NCI-H1105 (cell line): Measurements from ENCODE around the gene TDRKH.
A peak's percentile ranks its signal among the peaks of the same experiment; 100 is the strongest.
"Not testable (repeated sequence)": the region's sequence is repeated elsewhere in the genome, so short reads cannot be mapped to it uniquely, and the experiment has no call there.

Experiments used
- DNase-seq: peaks from one replicate; lab custom pipeline; 2025; lab: John Stamatoyannopoulos, UW

The TDRKH gene

DNA sequence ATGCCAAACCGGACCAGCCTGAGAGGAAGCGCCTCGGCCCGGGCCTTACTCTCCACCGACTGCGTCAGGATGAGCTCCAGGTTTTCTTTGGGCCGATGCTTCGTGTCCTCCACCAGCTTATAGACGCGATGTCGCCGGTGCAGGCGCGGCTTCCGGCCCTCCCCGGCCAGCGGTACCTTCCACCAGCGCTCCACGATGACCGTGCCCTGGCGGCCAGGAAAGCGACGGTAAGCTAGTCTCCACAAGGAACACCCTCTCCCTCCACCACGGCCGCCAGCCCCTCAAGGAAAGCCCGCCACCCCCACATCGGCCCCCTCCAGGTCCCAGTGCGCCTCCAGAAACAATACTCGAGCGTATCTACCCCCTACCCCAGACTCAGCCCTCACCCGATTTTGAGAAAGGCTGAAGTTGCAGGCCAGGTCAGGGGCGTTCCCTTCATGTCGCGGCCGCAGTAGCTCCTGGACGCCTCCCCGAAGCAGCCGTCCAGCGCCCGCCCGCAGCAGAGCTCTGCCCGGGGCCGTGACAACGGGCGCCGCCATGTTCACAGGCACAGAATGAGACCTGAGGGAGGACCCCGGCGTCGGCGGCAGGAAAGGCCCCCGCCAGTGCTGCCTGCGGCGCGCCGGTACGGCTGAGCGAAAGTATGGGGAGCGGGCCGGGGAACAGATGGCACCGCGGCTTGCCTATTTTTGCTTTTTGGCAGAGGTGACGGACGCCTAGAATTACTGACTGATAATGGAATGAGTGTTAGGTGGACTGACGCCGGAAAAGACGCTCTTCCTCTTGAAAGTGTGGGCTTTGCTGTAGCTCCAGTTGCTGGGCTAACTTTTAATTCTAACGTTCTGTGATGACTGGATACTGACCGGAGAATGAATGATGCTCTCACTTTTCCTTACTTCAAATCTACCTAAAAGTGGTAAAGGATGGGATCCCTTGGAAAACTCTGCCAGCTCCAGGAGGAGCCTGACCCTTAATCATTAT is 27.1 kb downstream of the TDRKH start, which contains the start of gene MRPL9:
TSS of gene MRPL9 (minus strand) at position 556 of the 981 bp plus-strand sequence. CDS start at position 539, 17 bp downstream.
- DNase-seq: peak; percentile 77

DNA sequence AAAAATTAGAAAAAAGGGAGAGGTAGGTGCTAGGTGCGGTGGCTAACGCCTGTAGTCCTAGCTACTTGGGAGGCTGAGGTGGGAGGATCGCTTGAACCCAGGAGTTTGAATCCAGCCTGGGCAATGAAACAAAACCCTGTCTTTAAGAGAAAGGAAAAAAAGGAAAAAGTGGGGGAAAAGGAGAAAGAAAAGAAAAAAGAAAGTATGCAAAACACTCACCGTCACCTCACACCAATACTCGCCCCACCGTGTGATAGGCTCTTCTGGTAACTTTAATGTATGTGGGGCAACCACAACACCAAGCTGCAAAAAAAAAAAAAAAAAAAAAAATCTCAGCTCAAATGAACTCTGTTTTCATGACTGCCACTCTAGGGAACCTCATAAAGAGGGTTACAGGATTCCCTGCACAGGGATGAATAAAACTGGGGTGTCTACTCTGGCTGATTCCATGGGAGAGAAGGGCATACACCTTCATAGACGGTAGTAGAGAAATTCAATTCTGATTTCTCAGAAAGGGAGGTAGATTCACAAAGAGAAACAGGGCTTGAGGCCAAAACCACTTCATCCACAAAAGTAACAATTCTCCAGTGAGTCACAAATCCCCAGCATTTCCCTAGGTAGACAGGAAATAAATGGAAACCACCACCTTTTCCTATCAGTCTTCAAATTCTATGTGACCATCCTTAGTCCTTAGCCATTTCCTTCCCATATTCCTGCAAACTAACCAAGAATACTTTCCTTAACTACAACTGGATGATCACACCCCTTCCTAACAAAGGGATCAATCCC is 29.5 kb downstream of the TDRKH start:
- DNase-seq: no peak

DNA sequence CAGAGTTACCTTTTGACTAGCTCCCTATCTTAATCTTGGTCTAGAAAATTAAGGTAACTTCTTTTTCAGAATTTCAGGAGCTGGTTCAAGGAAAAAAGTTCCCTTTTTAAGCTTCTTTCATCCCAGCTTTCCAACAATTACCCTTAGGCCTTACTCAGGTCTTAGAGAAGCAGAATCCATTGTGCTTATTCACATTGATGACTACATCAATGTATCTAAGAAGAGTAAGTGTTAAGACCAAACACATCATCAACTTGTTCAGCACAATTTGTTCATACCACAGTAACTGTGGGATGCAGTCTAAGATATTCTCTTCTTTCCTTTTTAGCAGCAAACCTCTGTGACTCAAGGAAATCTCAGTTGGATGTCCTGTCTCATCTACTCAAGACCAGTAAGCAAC is 31.1 kb downstream of the TDRKH start:
- no peak for DNase-seq

DNA sequence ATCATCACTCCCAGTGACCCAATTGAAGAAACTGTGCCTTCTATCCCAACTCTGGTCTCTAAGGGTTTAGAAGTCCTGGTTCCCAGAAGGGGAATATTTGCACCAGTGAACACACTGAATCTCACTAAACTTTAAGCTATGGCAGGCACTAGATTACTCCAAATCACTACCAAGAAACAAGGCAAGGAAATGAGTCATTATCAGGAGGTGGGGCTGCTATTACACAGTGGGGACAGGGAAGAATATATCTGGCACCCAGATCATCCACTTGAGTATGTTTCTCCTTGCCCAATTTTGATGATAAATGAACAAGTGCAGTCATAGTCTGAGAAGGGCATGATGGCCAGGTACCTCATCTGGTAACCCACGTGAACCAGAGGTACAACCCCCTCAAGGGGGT is 34.0 kb downstream of the TDRKH start:
- DNase-seq: no peak

DNA sequence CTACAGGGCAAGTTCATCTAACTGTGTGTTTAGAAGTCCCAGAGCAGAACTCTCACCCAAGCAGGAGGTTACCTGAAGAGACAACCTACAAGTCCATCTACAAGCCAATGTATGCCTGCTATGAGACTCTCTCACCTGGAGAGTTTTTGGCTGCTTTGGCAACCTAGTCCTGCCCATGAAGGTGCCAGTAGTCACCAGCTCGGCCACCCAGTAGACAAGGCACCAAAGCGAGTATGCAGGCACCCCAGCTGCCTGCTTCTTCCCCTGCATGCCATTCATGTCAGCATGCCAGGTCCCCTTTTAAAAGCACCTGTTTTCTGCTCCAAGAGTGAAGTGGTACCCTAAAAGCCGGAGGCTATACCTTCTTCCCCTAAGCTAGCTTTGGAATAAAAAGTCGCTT is 48.8 kb downstream of the TDRKH start:
- no peak for DNase-seq

DNA sequence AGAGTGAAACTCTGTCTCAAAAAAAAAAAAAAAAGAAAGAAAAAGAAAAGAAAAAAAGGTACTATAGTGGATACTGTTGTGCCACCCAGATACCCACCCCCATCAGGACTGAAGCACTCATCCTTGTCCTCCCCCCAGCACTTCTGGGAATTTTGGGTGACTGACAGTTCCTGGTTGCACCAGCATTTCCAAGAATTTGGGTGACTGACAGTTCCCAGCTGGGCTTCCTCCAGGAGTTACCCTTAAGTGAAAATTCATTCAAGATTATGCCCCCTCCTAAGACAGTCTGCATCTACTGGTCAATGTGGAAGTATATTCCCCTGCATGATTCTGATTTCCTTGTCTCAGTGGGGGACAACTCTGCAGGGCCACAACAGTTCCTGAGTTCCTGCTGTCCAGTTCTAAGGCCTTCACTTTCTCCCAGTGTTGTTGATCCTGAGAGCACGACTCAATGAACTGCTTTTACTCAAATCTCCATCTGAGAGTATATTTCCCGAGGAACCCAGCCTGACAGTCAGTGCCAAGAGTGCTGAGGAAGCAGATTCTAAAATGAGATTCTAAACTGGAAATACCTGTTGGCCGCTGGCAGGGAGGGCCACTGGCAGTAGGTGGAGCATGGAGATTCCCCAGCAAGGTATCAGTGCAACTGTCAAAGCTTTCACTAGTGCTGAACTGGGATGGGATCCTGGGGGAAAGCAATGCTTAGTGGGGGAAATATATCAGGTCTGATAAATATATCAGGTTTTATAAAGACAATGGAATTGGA is 50.5 kb downstream of the TDRKH start:
- no peak for DNase-seq

DNA sequence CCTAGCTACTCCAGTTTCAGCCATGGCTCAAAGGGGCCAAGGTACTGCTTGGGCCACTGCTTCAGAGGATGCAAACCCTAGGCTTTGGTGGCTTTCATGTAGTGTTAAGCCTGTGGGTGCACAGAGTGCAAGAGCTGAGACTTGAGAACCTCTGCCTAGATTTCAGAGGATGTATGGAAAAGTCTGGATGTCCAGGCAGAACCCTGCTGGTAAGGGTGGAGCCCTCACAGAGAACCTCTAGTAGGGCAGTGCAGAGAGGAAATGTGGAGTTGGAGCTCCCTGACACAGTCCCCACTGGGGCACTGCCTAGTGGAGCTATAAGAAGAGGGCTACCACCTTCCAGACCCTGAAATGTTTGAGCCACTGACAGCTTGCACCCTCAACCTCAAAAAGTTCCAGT is 52.8 kb downstream of the TDRKH start:
- DNase-seq: no peak

DNA sequence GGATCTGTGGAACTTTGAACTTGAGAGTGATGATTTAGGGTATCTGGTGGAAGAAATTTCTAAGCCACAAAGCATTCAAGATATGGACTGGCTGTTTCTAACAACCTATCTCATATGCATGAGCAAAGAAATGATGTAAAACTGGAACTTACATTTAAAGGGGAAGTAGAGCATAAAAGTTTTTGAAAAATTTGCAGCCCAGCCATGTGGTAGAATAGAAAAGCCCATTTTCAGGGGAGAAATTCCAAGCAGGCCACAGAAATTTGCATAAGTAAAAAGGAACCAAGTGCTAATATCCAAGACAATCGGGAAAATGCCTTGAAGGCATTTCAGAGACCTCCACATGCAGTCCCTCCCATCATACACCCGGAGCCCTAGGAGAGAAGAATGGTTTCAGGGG is 53.3 kb downstream of the TDRKH start:
- DNase-seq: no peak

DNA sequence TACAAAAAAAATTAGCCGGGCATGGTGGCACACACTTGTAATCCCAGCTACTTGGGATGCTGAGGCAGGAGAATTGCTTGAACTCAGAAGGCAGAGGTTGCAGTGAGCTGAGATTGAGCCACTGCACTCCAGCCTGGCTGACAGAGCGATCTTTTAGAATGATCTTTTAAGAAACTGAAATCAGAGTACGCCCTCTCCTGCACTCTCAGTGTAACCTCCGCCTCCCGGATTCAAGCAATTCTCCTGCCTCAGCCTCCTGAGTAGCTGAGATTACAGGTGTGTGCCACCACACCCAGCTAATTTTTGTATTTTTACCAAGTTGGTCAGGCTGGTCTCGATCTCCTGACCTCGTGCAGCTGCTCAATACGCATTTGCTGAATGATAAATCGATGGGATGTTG is 56.3 kb downstream of the TDRKH start:
- not testable (repeated sequence) for DNase-seq

DNA sequence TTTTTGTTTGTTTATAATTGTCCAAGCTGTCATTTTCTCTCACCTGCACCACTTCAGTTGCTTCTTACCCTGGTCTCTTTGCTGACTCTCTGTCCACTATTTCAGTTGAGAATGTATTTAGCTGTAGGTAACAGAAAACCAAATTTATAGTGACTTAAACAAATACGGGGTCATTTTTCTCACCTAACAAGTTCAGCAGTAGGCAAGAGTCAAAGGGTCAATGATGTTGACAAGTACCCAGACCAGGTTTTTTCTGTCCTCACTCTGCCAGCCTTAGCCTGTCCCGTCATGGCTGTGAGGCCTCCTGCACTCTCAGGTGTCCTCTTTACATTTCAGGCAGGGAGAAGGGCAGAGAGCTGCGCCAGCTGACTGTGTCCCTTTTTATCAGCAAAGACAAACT is 57.2 kb downstream of the TDRKH start:
- DNase-seq: no peak

DNA sequence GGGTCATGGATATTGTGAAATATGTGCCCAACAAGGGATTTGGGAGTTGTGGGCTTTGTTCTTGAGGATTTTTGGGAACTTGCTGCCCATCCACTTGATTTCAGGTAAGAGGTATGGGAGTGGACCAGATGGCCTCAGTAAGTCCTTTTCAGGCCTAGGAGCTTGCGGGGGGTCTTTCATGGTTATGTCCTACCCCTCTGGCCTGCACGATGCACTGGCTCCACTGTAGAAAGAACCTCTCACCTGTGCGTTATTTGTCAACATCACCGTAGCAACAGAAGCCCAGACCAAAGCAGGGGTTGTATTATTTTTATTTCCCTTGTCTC is 60.4 kb downstream of the TDRKH start:
- no peak for DNase-seq

DNA sequence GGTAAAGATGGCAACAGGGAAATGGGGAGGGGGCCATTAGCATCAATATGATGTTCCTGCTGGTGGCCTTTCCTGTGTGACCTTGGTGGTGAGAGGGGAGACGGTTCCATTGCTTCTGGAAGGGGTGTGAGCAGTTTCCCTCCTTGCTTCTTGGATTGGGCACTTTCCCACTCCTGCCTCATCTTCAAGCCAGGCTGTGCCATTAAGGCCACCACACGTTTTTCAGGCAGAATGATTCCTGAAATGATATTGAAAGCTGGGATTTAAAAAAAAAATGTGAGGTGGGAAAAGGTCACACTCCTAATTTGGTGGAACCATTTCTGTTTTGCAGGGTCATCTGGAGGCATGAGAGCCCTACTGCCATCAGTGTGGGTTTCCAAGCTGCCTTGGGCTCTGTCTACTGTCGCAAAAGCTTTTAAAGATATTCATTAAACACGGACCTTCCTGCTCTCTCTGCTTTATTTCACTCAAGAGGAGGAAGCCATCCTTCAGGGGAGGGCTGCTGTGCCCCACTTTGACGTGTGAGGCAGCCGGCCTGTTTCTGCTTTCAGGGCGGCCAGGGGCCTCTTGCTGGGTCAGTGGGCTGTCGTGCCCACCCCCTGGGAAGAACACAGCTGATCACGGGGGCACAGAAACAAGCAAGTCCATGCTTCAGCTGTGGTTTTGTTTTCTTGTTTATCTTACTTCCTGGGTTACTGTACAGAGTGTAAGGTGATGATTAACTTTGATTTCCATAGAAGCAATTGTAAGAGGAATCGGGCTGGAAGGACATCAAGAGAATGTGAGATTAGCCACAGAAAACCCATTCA is 60.9 kb downstream of the TDRKH start:
- no peak for DNase-seq

DNA sequence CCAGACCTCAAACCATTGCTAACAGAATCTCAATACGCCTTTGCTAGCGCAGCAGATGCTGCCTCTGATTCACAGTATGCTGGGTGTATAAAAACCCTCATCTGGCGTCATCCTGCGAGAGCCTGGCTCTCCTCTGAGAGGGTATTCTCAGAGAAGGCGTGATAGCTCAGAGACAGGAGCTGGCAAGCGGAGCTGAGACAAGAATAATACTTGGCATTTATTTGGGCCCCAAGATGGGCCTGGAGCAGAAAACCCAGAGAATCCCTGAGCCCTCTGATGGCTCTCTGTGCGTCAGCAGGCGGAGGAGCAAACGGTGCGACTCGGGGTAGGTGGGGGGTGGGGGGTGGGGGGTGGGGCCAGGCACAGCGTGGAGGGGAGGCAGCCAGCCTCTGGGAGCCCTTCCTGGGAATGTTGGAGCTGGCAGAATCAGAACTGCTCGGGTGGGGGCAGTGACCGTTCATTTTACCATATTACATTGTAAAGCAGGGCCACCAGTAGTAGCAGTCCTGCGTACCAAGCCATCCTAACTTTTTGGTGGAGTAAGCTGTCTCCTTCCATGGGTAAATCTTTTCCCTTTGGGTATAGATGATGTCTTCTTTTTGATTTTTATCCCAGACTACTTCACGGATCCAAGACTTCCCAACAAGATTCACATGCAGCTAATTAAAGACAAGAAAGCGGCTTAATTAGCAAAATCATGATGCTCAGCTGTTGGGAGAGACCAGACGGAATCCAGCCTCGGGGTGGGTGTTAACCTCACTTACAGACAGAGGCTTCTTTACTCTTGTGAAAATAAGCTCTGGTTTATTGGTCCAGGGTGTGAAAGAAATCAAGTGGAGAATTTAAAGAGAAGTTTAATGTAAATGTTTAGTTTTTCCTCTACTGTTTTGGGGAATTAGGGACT is 61.9 kb downstream of the TDRKH start:
- DNase-seq: peak; percentile 10

DNA sequence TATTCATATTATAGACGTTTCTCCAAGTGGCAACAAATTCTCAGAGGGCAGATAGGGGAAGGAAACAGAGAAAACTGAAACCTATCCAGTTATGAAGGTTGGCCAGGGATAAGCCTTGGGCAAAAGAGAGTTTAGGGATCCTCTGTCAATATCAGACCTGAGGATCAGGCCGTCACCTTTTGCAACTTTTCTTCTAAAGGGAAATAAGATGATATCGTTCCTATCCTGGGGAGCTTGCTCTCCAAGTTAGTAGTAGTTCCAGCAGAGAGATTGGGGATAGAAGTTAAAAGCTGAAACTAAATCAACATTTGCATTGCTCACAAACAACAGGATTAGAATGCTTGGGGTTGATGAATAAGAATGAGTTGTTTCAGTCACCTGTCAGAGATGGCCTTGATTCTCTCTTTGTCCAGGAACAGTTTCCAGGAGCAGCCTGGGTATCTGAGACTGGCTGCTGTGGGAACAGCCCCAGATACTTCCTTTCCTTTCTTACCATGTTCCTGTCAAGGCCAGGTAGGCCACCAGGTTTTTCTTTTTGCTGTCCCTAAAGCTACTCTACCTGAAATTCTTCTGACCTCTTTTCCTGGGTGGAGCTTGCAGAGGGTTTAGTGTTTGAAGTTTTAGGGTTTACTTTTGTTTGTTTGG is 66.5 kb downstream of the TDRKH start:
- no peak for DNase-seq
